GM12891 (cell line): Measurements from ENCODE around the gene PIK3R1.

Source experiments
- PAX5 ChIP-seq: IDR thresholded peaks from 2 replicates; pipeline ENCODE4 v1.6.1; 2011; ENCODE audit warnings: low read length, moderate library complexity, mild to moderate bottlenecking; ENCODE audit not compliant: insufficient read depth, severe bottlenecking
- POLR2A ChIP-seq: IDR thresholded peaks from 2 replicates; pipeline ENCODE4 v1.6.1; 2011; ENCODE audit warnings: low read depth, low read length, control low read depth
- POLR2AphosphoS5 ChIP-seq: IDR thresholded peaks from 2 replicates; pipeline ENCODE4 v1.6.1; 2011; ENCODE audit warnings: low read depth, low read length, control low read depth
- SPI1 ChIP-seq: IDR thresholded peaks from 2 replicates; pipeline ENCODE4 v1.6.1; 2011; ENCODE audit warnings: low read depth, low read length, control low read depth
- TAF1 ChIP-seq: IDR thresholded peaks from 2 replicates; pipeline ENCODE4 v1.6.1; 2011; ENCODE audit warnings: low read depth, low read length, control low read depth

DNA sequence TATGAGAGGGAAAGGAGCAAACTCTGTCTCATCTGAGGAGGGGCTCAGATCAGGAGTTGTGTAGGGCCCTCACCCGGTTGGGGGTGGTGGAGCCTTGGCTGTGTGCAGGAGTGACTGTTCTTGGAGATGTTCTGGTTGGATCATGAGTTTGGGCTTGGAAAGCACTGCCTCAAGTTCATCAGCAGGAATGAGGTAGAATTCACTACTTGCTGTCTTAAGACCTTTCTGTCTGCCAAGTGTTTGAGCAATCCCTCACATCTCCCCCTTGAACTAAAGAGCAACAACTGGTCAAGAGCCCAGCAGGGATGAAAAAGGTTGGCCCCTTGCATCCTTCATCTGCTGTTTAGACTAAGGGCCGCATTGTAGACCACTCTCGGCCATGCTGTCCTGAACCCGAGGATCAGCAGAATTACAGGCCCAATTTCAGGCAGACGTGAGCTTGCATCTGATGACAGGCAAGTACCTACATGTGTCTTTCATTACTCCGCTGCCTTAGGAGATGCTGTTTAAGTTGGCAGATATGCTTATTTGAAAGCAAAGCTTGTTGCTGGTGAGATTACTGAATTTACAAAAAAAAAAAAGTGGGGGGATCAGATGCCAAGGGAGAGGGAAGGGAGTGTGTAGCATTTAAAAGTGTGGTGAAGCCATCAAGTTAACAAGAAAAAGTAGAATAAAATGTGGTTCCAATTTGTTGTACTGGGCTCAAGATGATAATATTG, 36.4 kb downstream of the PIK3R1 start:
- TF ChIP-seq TAF1 (no peak), POLR2A (no peak), POLR2AphosphoS5 (no peak), PAX5 (no peak), SPI1 (no peak)
